Body of pancreas (tissue), 4 donors: Measurements from ENCODE around the gene NRXN2.

ENCODE experiments used
- CTCF ChIP-seq, 7 experiments: fragments of 450-650 bp in 4 of 7; fragments of 200-600 bp in 3 of 7; sonication (generic) in 3 of 7; IDR thresholded peaks; one replicate each; pipeline ENCODE4 v1.5.1; 2016 to 2019; ENCODE audit warnings: antibody characterized with exemption in 7 of 7
- POLR2A ChIP-seq, 3 donors: fragments of 450-650 bp; IDR thresholded peaks; one replicate each; pipeline ENCODE4 v1.6.1; 2016; ENCODE audit warnings: antibody characterized with exemption in 3 of 3, mild to moderate bottlenecking in 2 of 3

DNA sequence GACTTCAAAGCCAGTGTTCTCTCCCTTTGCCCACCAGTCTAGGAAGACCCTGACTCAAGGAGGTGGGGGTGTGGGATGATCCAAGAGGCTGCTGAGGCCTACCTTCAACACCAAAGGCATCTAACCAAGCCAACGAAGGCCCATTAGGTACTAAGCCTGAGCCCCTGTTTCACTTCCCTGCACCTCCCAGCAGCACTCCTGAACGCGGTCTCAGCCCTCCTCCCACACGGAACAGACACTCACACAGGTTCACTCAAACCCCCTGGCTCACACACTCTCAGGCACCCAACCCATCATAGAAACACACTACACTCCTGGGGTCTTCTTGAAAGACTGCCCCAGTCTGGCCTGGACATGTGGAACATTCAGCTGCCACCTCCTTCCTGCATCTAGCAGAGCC is 91.3 kb downstream of the NRXN2 start:
- no peak for TF ChIP-seq CTCF (IDR thresholded peaks at IDR 0.05)
- no peak for TF ChIP-seq POLR2A (IDR thresholded peaks at IDR 0.05)
